Endothelial cell of umbilical vein (primary cell): ENCODE data around the gene TCTN2. TPM values are rescaled to one million over a fixed set of nuclear protein-coding genes. Genes with fewer than 3 reads are reported as not detected.

Source experiments
- BruUV-seq: library from RNA; stranded (reverse); fragments of 400-500 nt; replicated peaks from 2 replicates; lab custom pipeline; 2021; lab: Mats Ljungman, UMichigan
- CTCF ChIA-PET: fragments of 300-600, 350-600 bp; sonication (Branson Sonifier 250); formaldehyde crosslinking; loops from one replicate; lab custom pipeline; 2021; ENCODE audit warnings: antibody characterized with exemption, inconsistent platforms; lab: Charles Lee
- POLR2A ChIA-PET: fragments of 300-600, 350-600 bp; sonication (Branson Sonifier 250); formaldehyde crosslinking; loops from one replicate; lab custom pipeline; 2021; ENCODE audit warnings: antibody characterized with exemption, inconsistent platforms; lab: Charles Lee
- DNase-seq: peaks from one replicate; pipeline ENCODE4 v3.0.0-alpha.2; 2011; ENCODE audit warnings: low read depth, low spot score
- FAIRE-seq: peaks from 2 replicates; lab custom pipeline; 2011; peaks lifted over from hg19 to GRCh38; lab: Jason Lieb, UNC
- H2AFZ ChIP-seq: 2 replicates; pipeline ENCODE4 v1.6.0; 2012; ENCODE audit warnings: low read depth, low read length, control low read depth, inconsistent platforms
- H3K27ac ChIP-seq: 2 replicates; pipeline ENCODE4 v1.5.1; 2011; ENCODE audit warnings: low read depth, mild to moderate bottlenecking, control low read depth, low read length, moderate library complexity; ENCODE audit not compliant: insufficient read depth
- H3K27me3 ChIP-seq, 2 experiments: 2 replicates each; pipeline versions ENCODE4 v1.6.0 to v1.6.1; 2011; ENCODE audit warnings: low read length in 2 of 2, mixed read lengths in 1 of 2; ENCODE audit not compliant: control insufficient read depth in 2 of 2, insufficient read depth in 2 of 2
- H3K36me3 ChIP-seq, 2 experiments: 2 replicates in 1 of 2; 3 replicates in 1 of 2; pipeline ENCODE4 v1.5.1; 2011; ENCODE audit warnings: low read length in 2 of 2, mild to moderate bottlenecking in 1 of 2, moderate library complexity in 1 of 2; ENCODE audit not compliant: control insufficient read depth in 2 of 2, insufficient read depth in 2 of 2; ENCODE audit errors: extremely low read depth in 1 of 2
- H3K4me1 ChIP-seq: 3 replicates; pipeline ENCODE4 v1.5.1; 2011; ENCODE audit warnings: mild to moderate bottlenecking, low read length; ENCODE audit not compliant: control insufficient read depth, insufficient read depth; ENCODE audit errors: extremely low read depth
- H3K4me2 ChIP-seq: 2 replicates; pipeline ENCODE4 v1.6.1; 2011; ENCODE audit warnings: low read length, control low read depth, mixed read lengths; ENCODE audit not compliant: insufficient read depth
- H3K4me3 ChIP-seq, 3 experiments: fragments of 200-600 bp in 1 of 3; sonication (generic), shearing (Covaris generic) in 1 of 3; replicated peaks in 1 of 3; 2 replicates each; pipeline ENCODE4 v1.5.1; 2011 to 2016; ENCODE audit warnings: control low read depth in 3 of 3, low read length in 3 of 3, mild to moderate bottlenecking in 2 of 3, inconsistent platforms in 1 of 3, low read depth in 1 of 3, moderate library complexity in 1 of 3; ENCODE audit not compliant: insufficient read depth in 1 of 3
- H3K79me2 ChIP-seq: 2 replicates; pipeline ENCODE4 v1.6.0; 2012; ENCODE audit warnings: low read length, inconsistent platforms; ENCODE audit not compliant: control insufficient read depth, insufficient read depth
- H3K9ac ChIP-seq: replicated peaks from 2 replicates; pipeline ENCODE3; 2011; ENCODE audit warnings: low read length, control low read depth; ENCODE audit not compliant: insufficient read depth; ENCODE audit errors: extremely low read depth
- H3K9me1 ChIP-seq: replicated peaks from 3 replicates; pipeline ENCODE4 v1.6.0; 2011; ENCODE audit warnings: mild to moderate bottlenecking, low read length; ENCODE audit not compliant: control insufficient read depth, insufficient read depth; ENCODE audit errors: extremely low read depth
- H3K9me3 ChIP-seq: replicated peaks from 2 replicates; pipeline ENCODE4 v1.5.1; 2012; ENCODE audit warnings: low read length, inconsistent platforms; ENCODE audit not compliant: control insufficient read depth, insufficient read depth
- H4K20me1 ChIP-seq: replicated peaks from 2 replicates; pipeline ENCODE3; 2011; ENCODE audit warnings: mild to moderate bottlenecking, low read length; ENCODE audit not compliant: control insufficient read depth, insufficient read depth; ENCODE audit errors: extremely low read depth
- EZH2 ChIP-seq: IDR thresholded peaks from 2 replicates; pipeline ENCODE4 v1.6.1; 2012; ENCODE audit warnings: borderline replicate concordance, low read depth, mild to moderate bottlenecking, moderate library complexity, low read length, inconsistent platforms; ENCODE audit not compliant: severe bottlenecking
- FOS ChIP-seq: IDR thresholded peaks from 2 replicates; pipeline ENCODE4 v1.6.1; 2011; ENCODE audit warnings: mild to moderate bottlenecking, low read length, moderate library complexity, borderline replicate concordance; ENCODE audit not compliant: insufficient read depth
- GATA2 ChIP-seq: IDR thresholded peaks from 2 replicates; pipeline ENCODE4 v1.7.0; 2011; ENCODE audit warnings: low read depth, mild to moderate bottlenecking, moderate library complexity, mixed read lengths, low read length; ENCODE audit not compliant: insufficient read length, insufficient read depth
- JUN ChIP-seq: IDR thresholded peaks from 2 replicates; pipeline ENCODE4 v1.6.1; 2011; ENCODE audit warnings: borderline replicate concordance, low read depth; ENCODE audit not compliant: insufficient read length, insufficient read depth
- MYC ChIP-seq: IDR thresholded peaks from one replicate; pipeline ENCODE4 v1.6.1; 2011; ENCODE audit warnings: mild to moderate bottlenecking, low read depth, low read length
- POLR2A ChIP-seq: IDR thresholded peaks from 2 replicates; pipeline ENCODE4 v1.6.1; 2012; ENCODE audit warnings: low read depth, mild to moderate bottlenecking, control low read depth, low read length
- POLR2AphosphoS5 ChIP-seq: IDR thresholded peaks from 2 replicates; pipeline ENCODE4 v1.6.1; 2012; ENCODE audit warnings: low read depth, mild to moderate bottlenecking, control low read depth, low read length, moderate library complexity; ENCODE audit not compliant: insufficient read depth
- dilution Hi-C: fragments of 300-500 bp; cut with MboI; formaldehyde crosslinking; loops from one replicate; pipeline ENCODE4 v1.15.0; 2019; ENCODE audit warnings: low sequenced_read_pairs; ENCODE audit not compliant: extremely low pct_ligation_motif_present
- intact Hi-C: fragments of 100-400 bp; cut with micrococcal nuclease; formaldehyde crosslinking; loops from one replicate; pipeline ENCODE4 v1.10.0; 2022
- polyA plus RNA-seq, 4 experiments: library from polyadenylated mRNA; depleted of rRNA in 3 of 4; stranded (reverse) in 3 of 4; unstranded in 1 of 4; fragments of >200 nt; gene quantifications; 2 replicates each; pipeline versions ENCODE4 v1.2.1 to v1.2.3, GENCODE V29; 2011 to 2012; ENCODE audit warnings: missing spikeins in 1 of 4
- total RNA-seq: library from RNA; stranded (reverse); gene quantifications from 2 replicates; pipeline ENCODE4 v1.2.3, GENCODE V29; 2021
- TF ChIP-seq, protein P1 (sequence below): IDR thresholded peaks from 2 replicates; pipeline ENCODE4 v1.6.1; 2011; ENCODE audit not compliant: insufficient read depth, insufficient read length
- TF ChIP-seq, protein P2 (sequence below), 2 donors: IDR thresholded peaks; 1 replicate in 1 of 2; 2 replicates in 1 of 2; pipeline ENCODE4 v1.5.1; 2011; ENCODE audit warnings: low read length in 2 of 2, mild to moderate bottlenecking in 2 of 2, moderate library complexity in 2 of 2, control low read depth in 1 of 2, inconsistent platforms in 1 of 2, low read depth in 1 of 2; ENCODE audit not compliant: insufficient read depth in 1 of 2; ENCODE audit errors: extremely low read depth in 1 of 2

TCTN2 gene
- total and polyA plus RNA-seq, 2 donors (not counting 3 experiments of a cell fraction or from before 2014, with no cell fraction given), result 11.2 to 16.7 TPM

DNA sequence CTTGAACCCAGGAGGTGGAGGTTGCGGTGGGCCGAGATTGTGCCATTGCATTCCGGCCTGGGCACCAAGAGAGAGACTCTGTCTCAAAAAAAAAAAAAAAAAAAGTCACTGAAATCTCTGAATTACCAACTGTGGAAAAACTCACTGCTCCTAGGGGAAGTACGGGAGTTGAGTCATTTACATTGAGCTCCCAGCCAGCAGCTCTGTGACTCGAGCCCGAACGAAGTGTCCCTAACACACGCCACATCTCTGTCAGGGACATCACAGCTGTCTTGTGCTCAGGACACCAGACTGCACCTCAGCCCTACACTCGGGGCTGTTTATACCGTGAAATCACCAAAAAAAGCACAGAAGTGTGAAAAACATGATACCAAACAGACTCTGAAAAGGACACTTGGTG is 62.3 kb downstream of the TCTN2 start:
- no TSS peak for BruUV-seq
- Histone ChIP-seq H3K27me3 (no peaks in the 10 kb centered on the region), H3K79me2 (no peaks in the 10 kb centered on the region), H3K4me2 (no peak overlapping the region), H3K9me1 (no peaks in the 10 kb centered on the region), H3K4me3 (no peak overlapping the region), H3K4me1 (no peaks in the 10 kb centered on the region), H4K20me1 (no peaks in the 10 kb centered on the region), H3K36me3 (peaks cover 9 to 27% of the 10 kb centered on the region in 2 experiments), H3K27ac (no peak overlapping the region), H3K9ac (no peak overlapping the region), H3K9me3 (no peaks in the 10 kb centered on the region), H2AFZ (no peak overlapping the region)
- POLR2A ChIA-PET, result no interaction called here
- CTCF ChIA-PET, result interaction anchor here (0.7 kb wide), 1 partner anchor 262 kb away, joined by 3 read pairs; no protein-coding TSS in a partner anchor
- no peak for DNase-seq
- dilution Hi-C loops (no loop called here), intact Hi-C loops (no loop called here)
- TF ChIP-seq, protein P1, sequence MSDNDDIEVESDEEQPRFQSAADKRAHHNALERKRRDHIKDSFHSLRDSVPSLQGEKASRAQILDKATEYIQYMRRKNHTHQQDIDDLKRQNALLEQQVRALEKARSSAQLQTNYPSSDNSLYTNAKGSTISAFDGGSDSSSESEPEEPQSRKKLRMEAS, result no peak
- no peak for TF ChIP-seq MYC
- TF ChIP-seq, protein P2, sequence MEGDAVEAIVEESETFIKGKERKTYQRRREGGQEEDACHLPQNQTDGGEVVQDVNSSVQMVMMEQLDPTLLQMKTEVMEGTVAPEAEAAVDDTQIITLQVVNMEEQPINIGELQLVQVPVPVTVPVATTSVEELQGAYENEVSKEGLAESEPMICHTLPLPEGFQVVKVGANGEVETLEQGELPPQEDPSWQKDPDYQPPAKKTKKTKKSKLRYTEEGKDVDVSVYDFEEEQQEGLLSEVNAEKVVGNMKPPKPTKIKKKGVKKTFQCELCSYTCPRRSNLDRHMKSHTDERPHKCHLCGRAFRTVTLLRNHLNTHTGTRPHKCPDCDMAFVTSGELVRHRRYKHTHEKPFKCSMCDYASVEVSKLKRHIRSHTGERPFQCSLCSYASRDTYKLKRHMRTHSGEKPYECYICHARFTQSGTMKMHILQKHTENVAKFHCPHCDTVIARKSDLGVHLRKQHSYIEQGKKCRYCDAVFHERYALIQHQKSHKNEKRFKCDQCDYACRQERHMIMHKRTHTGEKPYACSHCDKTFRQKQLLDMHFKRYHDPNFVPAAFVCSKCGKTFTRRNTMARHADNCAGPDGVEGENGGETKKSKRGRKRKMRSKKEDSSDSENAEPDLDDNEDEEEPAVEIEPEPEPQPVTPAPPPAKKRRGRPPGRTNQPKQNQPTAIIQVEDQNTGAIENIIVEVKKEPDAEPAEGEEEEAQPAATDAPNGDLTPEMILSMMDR (IDR thresholded peaks at IDR 0.05; ENCODE audit: extremely low read depth in 1 of 2, insufficient read depth in 1 of 2, low read depth in 1 of 2, low read length in 2 of 2), result no peak
- no peak for TF ChIP-seq POLR2A
- no peak for FAIRE-seq

DNA sequence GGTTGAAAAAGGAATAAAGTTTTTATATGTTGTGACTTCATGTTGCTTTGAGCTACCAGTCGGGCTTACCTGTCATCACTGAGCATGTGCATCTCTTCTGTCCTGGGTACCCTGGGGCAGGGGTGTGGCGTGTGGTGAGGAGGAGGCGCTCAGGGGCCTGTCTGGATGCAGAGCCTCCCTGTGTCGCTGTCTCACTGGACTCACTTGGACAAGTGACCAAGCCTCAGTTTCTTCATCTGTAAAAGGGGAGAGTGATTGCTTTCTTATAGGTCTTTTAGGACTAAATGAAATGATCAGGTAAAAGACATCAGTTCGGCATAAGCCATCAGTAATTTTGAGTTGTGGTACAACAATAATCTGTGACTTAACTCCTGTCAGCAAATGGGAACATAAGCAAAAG is 63.4 kb downstream of the TCTN2 start:
- FAIRE-seq, result no peak
- intact Hi-C loops, result no loop called here
- POLR2A ChIA-PET, result no interaction called here

More for the DNA sequence above, 63.4 kb downstream of the TCTN2 start:
- no peak for DNase-seq
- Histone ChIP-seq H3K27ac (no peak overlapping the region), H3K36me3 (peaks cover 11 to 28% of the 10 kb centered on the region in 2 experiments), H2AFZ (no peak overlapping the region), H3K4me2 (no peak overlapping the region), H3K4me3 (no peak overlapping the region), H3K27me3 (no peaks in the 10 kb centered on the region), H3K9me1 (no peaks in the 10 kb centered on the region), H3K79me2 (no peaks in the 10 kb centered on the region), H3K9me3 (no peaks in the 10 kb centered on the region), H4K20me1 (no peaks in the 10 kb centered on the region), H3K4me1 (no peaks in the 10 kb centered on the region), H3K9ac (no peak overlapping the region)
- no TSS peak for BruUV-seq
- dilution Hi-C loops, result no loop called here
- CTCF ChIA-PET, result no interaction called here
- TF ChIP-seq GATA2 (no peak), POLR2AphosphoS5 (no peak), FOS (no peak), EZH2 (no peak), JUN (no peak), POLR2A (no peak), MYC (no peak)
- TF ChIP-seq, protein P2 (IDR thresholded peaks at IDR 0.05; ENCODE audit: extremely low read depth in 1 of 2, insufficient read depth in 1 of 2, low read depth in 1 of 2, low read length in 2 of 2), result no peak
- TF ChIP-seq, protein P1, result no peak
